PC-9 (cell line): Measurements from ENCODE around the gene CLCA1. TPM values are rescaled to one million over a fixed set of nuclear protein-coding genes. Genes with fewer than 3 reads are reported as not detected.

Experiments used
- BruUV-seq: library from RNA; stranded (reverse); fragments of 400-500 nt; replicated peaks from 2 replicates; lab custom pipeline; 2021; lab: Mats Ljungman, UMichigan
- CTCF ChIA-PET: fragments of 300-600 bp; sonication (Branson Sonifier 250); formaldehyde crosslinking; loops from one replicate; lab custom pipeline; 2022; ENCODE audit warnings: antibody characterized with exemption; lab: Charles Lee
- POLR2A ChIA-PET: fragments of 300-600 bp; sonication (Branson Sonifier 250); formaldehyde crosslinking; loops from one replicate; lab custom pipeline; 2022; ENCODE audit warnings: antibody characterized with exemption; ENCODE audit not compliant: unreplicated experiment; lab: Charles Lee
- DNase-seq, 2 experiments: peaks; one replicate each; pipeline versions ENCODE4 v3.0.0 to v3.0.0-alpha.2; 2015 to 2022; ENCODE audit warnings: mixed read lengths in 1 of 2
- H2AFZ ChIP-seq: fragments of 200-600 bp; sonication (generic); 2 replicates; pipeline ENCODE4 v1.8.1; 2017; ENCODE audit warnings: antibody characterized with exemption
- H3F3A ChIP-seq: fragments of 200-600 bp; sonication (generic); 2 replicates; pipeline ENCODE4 v1.8.1; 2017; ENCODE audit warnings: antibody characterized with exemption, mild to moderate bottlenecking, low read depth; ENCODE audit not compliant: insufficient read depth
- H3K27ac ChIP-seq: fragments of 200-600 bp; sonication (generic); 2 replicates; pipeline ENCODE4 v1.6.1; 2016; ENCODE audit warnings: mixed run types
- H3K27me3 ChIP-seq: fragments of 200-600 bp; sonication (generic); 2 replicates; pipeline ENCODE4 v1.6.1; 2016; ENCODE audit warnings: low read depth, mixed run types; ENCODE audit not compliant: insufficient read depth
- H3K36me3 ChIP-seq: fragments of 200-600 bp; sonication (generic); 2 replicates; pipeline ENCODE4 v1.6.1; 2016; ENCODE audit warnings: low read depth, mixed run types
- H3K4me1 ChIP-seq: fragments of 200-600 bp; sonication (generic); replicated peaks from 2 replicates; pipeline ENCODE4 v1.6.1; 2016; ENCODE audit warnings: mixed run types; ENCODE audit not compliant: insufficient read depth
- H3K4me2 ChIP-seq: fragments of 200-600 bp; sonication (generic); 2 replicates; pipeline ENCODE4 v1.6.1; 2017; ENCODE audit warnings: mixed run types
- H3K4me3 ChIP-seq: fragments of 200-600 bp; sonication (generic); 2 replicates; pipeline ENCODE4 v1.6.1; 2016; ENCODE audit warnings: mixed run types
- H3K79me2 ChIP-seq: fragments of 200-600 bp; sonication (generic); 2 replicates; pipeline ENCODE4 v1.6.1; 2017; ENCODE audit warnings: low read depth, mixed run types
- H3K9me2 ChIP-seq: fragments of 200-600 bp; sonication (generic); 2 replicates; pipeline ENCODE4 v1.8.1; 2017; ENCODE audit warnings: mild to moderate bottlenecking; ENCODE audit not compliant: insufficient read depth
- H3K9me3 ChIP-seq: fragments of 200-600 bp; sonication (generic); 2 replicates; pipeline ENCODE4 v1.8.1; 2016; ENCODE audit warnings: low read depth; ENCODE audit not compliant: insufficient read depth
- H4K20me1 ChIP-seq: fragments of 200-600 bp; sonication (generic); 2 replicates; pipeline ENCODE4 v1.8.1; 2017; ENCODE audit not compliant: insufficient read depth
- EZH2 ChIP-seq: fragments of 200-600 bp; sonication (generic); IDR thresholded peaks from 2 replicates; pipeline ENCODE4 v1.8.0; 2017; ENCODE audit warnings: antibody characterized with exemption, low read depth
- intact Hi-C: fragments of 100-400 bp; cut with micrococcal nuclease; formaldehyde crosslinking; loops from one replicate; pipeline ENCODE4 v1.10.0; 2022; ENCODE audit not compliant: unreplicated experiment
- total RNA-seq: library from RNA; stranded (reverse); gene quantifications from 2 replicates; pipeline ENCODE4 v1.2.3, GENCODE V29; 2021
- TF ChIP-seq, protein P1 (sequence below): fragments of 200-600 bp; sonication (generic); conservative IDR thresholded peaks from 2 replicates; pipeline ENCODE4 v1.6.1; 2017; ENCODE audit warnings: mixed run types, antibody characterized with exemption, mild to moderate bottlenecking, moderate library complexity

The CLCA1 gene
- total RNA-seq, 1 experiment from 2014 or later, result not detected

DNA sequence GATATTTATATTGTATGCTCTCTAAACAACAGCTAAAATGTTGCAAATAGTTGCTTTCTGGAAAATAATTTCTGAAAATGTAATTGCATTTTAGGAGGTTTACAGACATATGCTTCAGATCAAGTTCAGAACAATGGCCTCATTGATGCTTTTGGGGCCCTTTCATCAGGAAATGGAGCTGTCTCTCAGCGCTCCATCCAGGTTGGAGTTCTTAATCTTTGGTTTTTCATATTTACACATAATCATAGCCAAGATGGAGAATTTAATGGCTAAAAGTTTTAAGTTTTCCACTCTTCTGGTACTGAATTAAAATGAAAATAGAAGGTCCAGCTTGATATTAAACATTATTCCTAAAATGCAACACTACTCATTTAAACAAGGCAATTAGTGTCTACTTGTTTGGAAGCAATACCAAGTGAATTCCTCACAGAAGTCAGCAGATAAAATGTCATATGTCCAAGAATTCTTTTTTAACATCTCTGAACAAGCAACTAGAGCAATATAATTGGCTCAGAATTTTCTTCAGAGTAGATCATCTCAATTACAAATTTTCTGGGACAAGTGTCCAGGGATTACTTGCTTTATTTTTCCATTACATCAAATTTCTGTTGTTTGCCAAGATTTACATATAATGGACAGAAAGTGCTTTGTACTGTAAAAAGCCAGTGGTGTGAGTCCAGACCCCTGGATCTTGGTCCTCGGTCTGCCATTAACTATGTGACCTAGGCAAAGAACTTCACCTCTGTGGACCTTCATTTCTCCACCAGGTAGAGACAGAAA is 22.6 kb downstream of the CLCA1 start:
- Histone ChIP-seq H3K4me2 (no peak overlapping the region), H3K4me1 (no peaks in the 10 kb centered on the region), H4K20me1 (no peaks in the 10 kb centered on the region), H3K9me2 (no peaks in the 10 kb centered on the region), H3K9me3 (no peaks in the 10 kb centered on the region), H2AFZ (no peak overlapping the region), H3K4me3 (no peak overlapping the region), H3F3A (no peaks in the 10 kb centered on the region), H3K36me3 (no peaks in the 10 kb centered on the region), H3K79me2 (no peaks in the 10 kb centered on the region), H3K27ac (no peak overlapping the region), H3K27me3 (no peaks in the 10 kb centered on the region)
- TF ChIP-seq, protein P1, sequence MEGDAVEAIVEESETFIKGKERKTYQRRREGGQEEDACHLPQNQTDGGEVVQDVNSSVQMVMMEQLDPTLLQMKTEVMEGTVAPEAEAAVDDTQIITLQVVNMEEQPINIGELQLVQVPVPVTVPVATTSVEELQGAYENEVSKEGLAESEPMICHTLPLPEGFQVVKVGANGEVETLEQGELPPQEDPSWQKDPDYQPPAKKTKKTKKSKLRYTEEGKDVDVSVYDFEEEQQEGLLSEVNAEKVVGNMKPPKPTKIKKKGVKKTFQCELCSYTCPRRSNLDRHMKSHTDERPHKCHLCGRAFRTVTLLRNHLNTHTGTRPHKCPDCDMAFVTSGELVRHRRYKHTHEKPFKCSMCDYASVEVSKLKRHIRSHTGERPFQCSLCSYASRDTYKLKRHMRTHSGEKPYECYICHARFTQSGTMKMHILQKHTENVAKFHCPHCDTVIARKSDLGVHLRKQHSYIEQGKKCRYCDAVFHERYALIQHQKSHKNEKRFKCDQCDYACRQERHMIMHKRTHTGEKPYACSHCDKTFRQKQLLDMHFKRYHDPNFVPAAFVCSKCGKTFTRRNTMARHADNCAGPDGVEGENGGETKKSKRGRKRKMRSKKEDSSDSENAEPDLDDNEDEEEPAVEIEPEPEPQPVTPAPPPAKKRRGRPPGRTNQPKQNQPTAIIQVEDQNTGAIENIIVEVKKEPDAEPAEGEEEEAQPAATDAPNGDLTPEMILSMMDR, result no peak
- no peak for TF ChIP-seq EZH2
- no TSS peak for BruUV-seq
- intact Hi-C loops, result no loop called here
- ChIA-PET CTCF (no interaction called here), POLR2A (no interaction called here)
- no peak for DNase-seq

GRCh38 chr1:86498281-86498680 is 29.6 kb downstream of the CLCA1 start:
- Histone ChIP-seq H3K9me3 (no peaks in the 10 kb centered on the region), H3K9me2 (no peaks in the 10 kb centered on the region), H3K27ac (no peak overlapping the region), H2AFZ (no peak overlapping the region), H3K4me2 (no peak overlapping the region), H3K79me2 (no peaks in the 10 kb centered on the region), H3K4me3 (no peak overlapping the region), H3F3A (no peaks in the 10 kb centered on the region), H4K20me1 (no peaks in the 10 kb centered on the region), H3K36me3 (no peaks in the 10 kb centered on the region), H3K27me3 (no peaks in the 10 kb centered on the region), H3K4me1 (no peaks in the 10 kb centered on the region)
- ChIA-PET POLR2A (no interaction called here), CTCF (no interaction called here)
- TF ChIP-seq, protein P1, result no peak
- no peak for TF ChIP-seq EZH2
- BruUV-seq, result no TSS peak
- intact Hi-C loops, result no loop called here
- DNase-seq, result no peak

GRCh38 chr1:86499987-86500593 is 31.4 kb downstream of the CLCA1 start:
- Histone ChIP-seq H3K4me2 (no peak overlapping the region), H3K79me2 (no peaks in the 10 kb centered on the region), H3F3A (peaks cover 2% of the 10 kb centered on the region; the same call in 1 of the 2 replicates), H3K27ac (no peak overlapping the region), H2AFZ (no peak overlapping the region), H3K36me3 (no peaks in the 10 kb centered on the region), H3K4me3 (no peak overlapping the region), H3K4me1 (peaks cover 7% of the 10 kb centered on the region), H3K9me3 (no peaks in the 10 kb centered on the region), H3K9me2 (no peaks in the 10 kb centered on the region), H3K27me3 (no peaks in the 10 kb centered on the region), H4K20me1 (no peaks in the 10 kb centered on the region)
- peak in 1 of 2 experiments; percentile 47 for DNase-seq
- ChIA-PET CTCF (interaction anchor here (0.6 kb wide), 1 partner anchor 1536 kb away, joined by 5 read pairs; no protein-coding TSS in a partner anchor), POLR2A (no interaction called here)
- no TSS peak for BruUV-seq
- intact Hi-C loops, result loop anchor here (10.0 kb wide), 2 partner anchors 205 to 585 kb away; partner anchors contain the start of gene SH3GLB1
- TF ChIP-seq, protein P1, result peak; percentile 100
- no peak for TF ChIP-seq EZH2
